GM12865 (cell line): ENCODE data around the gene FAM217B.

Source experiments
- DNase-seq: peaks from one replicate; pipeline ENCODE4 v3.0.0; 2010; ENCODE audit warnings: low read depth
- H3K4me3 ChIP-seq: 2 replicates; pipeline ENCODE4 v1.5.1; 2011; ENCODE audit warnings: mild to moderate bottlenecking, low read depth, low read length, control low read depth
- CTCF ChIP-seq: IDR thresholded peaks from 2 replicates; pipeline ENCODE4 v1.5.1; 2011; ENCODE audit warnings: low read length, control low read depth, low read depth, inconsistent platforms; ENCODE audit not compliant: insufficient read depth; ENCODE audit errors: missing control alignments

Gene FAM217B

GRCh38 chr20:59994697-59995122 lies 54.5 kb downstream of the FAM217B start:
- no peak for TF ChIP-seq CTCF
- DNase-seq, result no peak
- H3K4me3 ChIP-seq, result no peak overlapping the region

GRCh38 chr20:59996108-59996507 lies 55.9 kb downstream of the FAM217B start:
- TF ChIP-seq CTCF, result no peak
- no peak for DNase-seq
- H3K4me3 ChIP-seq, result no peak overlapping the region

GRCh38 chr20:59997896-59998295 lies 57.7 kb downstream of the FAM217B start:
- TF ChIP-seq CTCF, result no peak
- no peak overlapping the region for H3K4me3 ChIP-seq
- no peak for DNase-seq
